ENCODE data around the gene OOSP1.

- TF ChIP-seq EZH2 (IDR thresholded peaks at IDR 0.05), result no peak
- TF ChIP-seq, protein P1, sequence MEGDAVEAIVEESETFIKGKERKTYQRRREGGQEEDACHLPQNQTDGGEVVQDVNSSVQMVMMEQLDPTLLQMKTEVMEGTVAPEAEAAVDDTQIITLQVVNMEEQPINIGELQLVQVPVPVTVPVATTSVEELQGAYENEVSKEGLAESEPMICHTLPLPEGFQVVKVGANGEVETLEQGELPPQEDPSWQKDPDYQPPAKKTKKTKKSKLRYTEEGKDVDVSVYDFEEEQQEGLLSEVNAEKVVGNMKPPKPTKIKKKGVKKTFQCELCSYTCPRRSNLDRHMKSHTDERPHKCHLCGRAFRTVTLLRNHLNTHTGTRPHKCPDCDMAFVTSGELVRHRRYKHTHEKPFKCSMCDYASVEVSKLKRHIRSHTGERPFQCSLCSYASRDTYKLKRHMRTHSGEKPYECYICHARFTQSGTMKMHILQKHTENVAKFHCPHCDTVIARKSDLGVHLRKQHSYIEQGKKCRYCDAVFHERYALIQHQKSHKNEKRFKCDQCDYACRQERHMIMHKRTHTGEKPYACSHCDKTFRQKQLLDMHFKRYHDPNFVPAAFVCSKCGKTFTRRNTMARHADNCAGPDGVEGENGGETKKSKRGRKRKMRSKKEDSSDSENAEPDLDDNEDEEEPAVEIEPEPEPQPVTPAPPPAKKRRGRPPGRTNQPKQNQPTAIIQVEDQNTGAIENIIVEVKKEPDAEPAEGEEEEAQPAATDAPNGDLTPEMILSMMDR (IDR thresholded peaks at IDR 0.05), result no peak
Measured at GRCh38 chr11:59973097-59973496, 34.9 kb downstream of the OOSP1 start.

Measured in neural progenitor cell (in vitro differentiated cells).